ENCODE data around the gene TMC2.
"Not testable (repeated sequence)": the region's sequence is repeated elsewhere in the genome, so short reads cannot be mapped to it uniquely, and the experiment has no call there.

Gene TMC2

GRCh38 chr20:2673453-2673852 is 137.1 kb downstream of the TMC2 start:
- DNase-seq: no peak

GRCh38 chr20:2680046-2680445 is 143.7 kb downstream of the TMC2 start:
- peak in 1 of 2 experiments; percentile 11 for DNase-seq

- not testable (repeated sequence) for DNase-seq
Observed at GRCh38 chr20:2682040-2682439, 145.7 kb downstream of the TMC2 start.

DNA sequence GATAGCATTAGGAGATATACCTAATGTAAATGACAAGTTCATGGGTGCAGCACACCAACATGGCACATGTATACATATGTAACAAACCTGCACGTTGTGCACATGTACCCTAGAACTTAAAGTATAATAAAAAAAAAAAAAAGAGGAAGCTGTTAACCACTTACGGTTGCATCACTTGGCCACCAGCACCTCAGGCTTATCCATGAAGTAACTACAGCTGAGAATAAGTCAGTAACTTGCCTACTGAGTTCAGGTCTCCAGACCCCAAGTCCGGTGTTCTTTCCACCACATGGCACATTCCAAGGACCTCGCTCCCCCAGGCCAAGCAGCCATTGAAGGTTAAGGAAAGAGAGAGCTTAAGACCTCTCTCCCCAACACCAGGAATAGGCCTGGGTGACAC is 148.4 kb downstream of the TMC2 start:
- peak; percentile 80 to 85 for DNase-seq

DNA sequence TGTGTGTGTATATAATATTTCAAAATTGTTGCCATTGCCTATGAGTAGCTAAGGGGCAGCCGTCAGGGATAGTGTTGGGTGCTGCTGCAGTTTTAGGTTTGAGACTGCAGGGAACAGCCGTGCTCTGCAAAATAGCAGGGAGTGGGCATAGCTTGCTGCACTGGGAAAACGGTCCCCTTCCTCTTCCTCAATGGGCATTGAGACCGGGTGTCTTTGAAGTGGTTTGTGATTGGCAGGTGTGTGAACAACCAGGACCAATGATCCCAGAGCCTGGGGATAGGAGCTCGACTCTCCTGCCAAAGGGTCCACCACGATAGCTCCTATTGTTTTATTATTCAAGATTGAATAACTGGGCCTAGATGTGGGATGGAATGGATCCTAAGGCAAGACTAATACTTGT is 151.1 kb downstream of the TMC2 start:
- no peak for DNase-seq

DNA sequence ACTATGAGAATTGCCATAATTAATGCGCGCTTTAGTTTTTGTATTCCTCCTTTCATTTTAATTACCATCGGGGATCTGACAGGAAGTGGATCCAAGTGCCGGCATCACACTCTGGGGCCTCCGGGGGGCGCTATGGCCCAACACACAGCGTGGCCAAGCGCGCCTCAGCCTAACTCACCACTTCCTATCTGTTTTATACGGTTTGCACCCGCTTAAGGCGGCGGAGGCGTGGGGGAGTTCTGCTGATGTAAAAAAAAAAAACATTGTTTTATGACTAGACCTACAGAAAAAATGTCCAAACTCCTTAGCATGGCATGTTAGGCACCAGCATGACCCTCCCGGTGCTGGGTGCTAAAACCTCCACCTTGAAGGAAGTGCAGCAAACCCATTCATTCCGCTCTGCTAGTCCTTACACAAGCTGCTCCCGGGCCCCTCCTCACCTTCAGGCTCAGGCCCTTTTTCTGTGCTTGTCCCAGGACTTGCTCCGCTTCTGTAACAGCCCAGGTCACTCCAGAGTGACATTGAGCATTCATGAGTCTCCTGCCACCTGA is 151.7 kb downstream of the TMC2 start:
- peak; percentile 86 to 88 for DNase-seq

DNA sequence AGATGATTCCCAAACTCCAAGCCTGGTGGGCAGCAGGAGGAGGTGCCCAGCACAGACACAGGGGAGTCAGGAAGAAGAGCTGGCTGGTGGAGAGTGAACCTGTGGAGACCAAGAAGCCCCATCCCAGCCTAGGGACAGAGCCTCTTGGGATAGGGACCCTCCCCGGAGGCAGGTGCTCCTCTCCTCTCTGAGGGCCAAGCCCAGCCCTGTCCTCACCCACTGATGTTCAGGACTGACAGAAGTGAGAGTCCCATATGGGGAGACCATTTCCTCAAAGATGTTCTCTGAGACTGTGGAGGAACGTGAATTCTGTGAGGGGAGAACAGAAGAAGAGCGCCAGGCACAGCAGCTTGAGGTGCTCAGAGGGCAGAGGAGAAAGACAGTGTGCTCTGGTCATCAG is 153.8 kb downstream of the TMC2 start:
- no peak for DNase-seq

DNA sequence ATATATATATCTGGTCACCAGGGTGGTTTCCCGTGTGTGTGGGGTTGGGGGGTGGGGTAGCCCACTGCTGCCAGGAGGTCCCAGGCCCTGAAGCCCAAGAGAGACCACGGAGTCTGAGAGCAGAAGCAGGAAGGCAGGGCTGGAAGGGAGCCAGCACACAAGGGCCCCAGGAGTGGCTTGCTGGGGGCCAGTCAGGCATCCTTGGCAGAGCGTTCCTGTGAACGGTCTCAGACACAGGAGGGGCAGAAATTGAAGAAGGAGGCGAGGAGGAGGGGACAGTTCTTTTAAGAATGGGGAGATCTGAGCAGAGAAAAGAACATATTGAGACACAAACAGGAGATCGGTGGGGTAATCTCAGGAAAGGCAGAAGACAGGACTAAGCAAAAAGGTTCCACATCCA is 154.3 kb downstream of the TMC2 start:
- no peak for DNase-seq

- no peak for DNase-seq
Observed at GRCh38 chr20:2691127-2691526, 154.8 kb downstream of the TMC2 start.

All from Kasumi-1 (cell line).